Ramos (cell line): ENCODE data around the gene ZNF57.
"Not testable (repeated sequence)": the region's sequence is repeated elsewhere in the genome, so short reads cannot be mapped to it uniquely, and the experiment has no call there.

Experiments
- in situ Hi-C: fragments of 300-500 bp; cut with MboI; formaldehyde crosslinking; loops from one replicate; pipeline ENCODE4 v1.14.3; 2022; ENCODE audit warnings: low sequenced_read_pairs; ENCODE audit not compliant: unreplicated experiment

ZNF57 gene

GRCh38 chr19:2888731-2889224 lies 11.9 kb upstream of the ZNF57 start:
- in situ Hi-C loops: no loop called here

GRCh38 chr19:2890531-2890930 lies 10.2 kb upstream of the ZNF57 start:
- in situ Hi-C loops: not testable (repeated sequence)

- in situ Hi-C loops: no loop called here
Measured at GRCh38 chr19:2896694-2897093, 4.0 kb upstream of the ZNF57 start.

GRCh38 chr19:2902590-2903218 lies 2.0 kb downstream of the ZNF57 start:
- in situ Hi-C loops: no loop called here

- in situ Hi-C loops: not testable (repeated sequence)
Measured at GRCh38 chr19:2903326-2903725, 2.6 kb downstream of the ZNF57 start.

GRCh38 chr19:2905918-2906519 lies 5.3 kb downstream of the ZNF57 start:
- in situ Hi-C loops: no loop called here

GRCh38 chr19:2906631-2907195 lies 6.0 kb downstream of the ZNF57 start:
- in situ Hi-C loops: no loop called here

GRCh38 chr19:2912306-2912705 lies 11.6 kb downstream of the ZNF57 start:
- in situ Hi-C loops: no loop called here

- in situ Hi-C loops: no loop called here
Measured at GRCh38 chr19:2917275-2918184, 16.8 kb downstream of the ZNF57 start.

GRCh38 chr19:2922987-2923386 lies 22.3 kb downstream of the ZNF57 start:
- in situ Hi-C loops: no loop called here

GRCh38 chr19:2923510-2923909 lies 22.8 kb downstream of the ZNF57 start:
- in situ Hi-C loops: no loop called here

GRCh38 chr19:2926341-2927031 lies 25.8 kb downstream of the ZNF57 start:
- in situ Hi-C loops: no loop called here

GRCh38 chr19:2927032-2927430 lies 26.3 kb downstream of the ZNF57 start:
- in situ Hi-C loops: no loop called here

GRCh38 chr19:2933490-2933910 lies 32.8 kb downstream of the ZNF57 start:
- in situ Hi-C loops: no loop called here

GRCh38 chr19:2935863-2936262 lies 35.1 kb downstream of the ZNF57 start:
- in situ Hi-C loops: not testable (repeated sequence)

- in situ Hi-C loops: no loop called here
Measured at GRCh38 chr19:2942928-2943640, 42.4 kb downstream of the ZNF57 start.

GRCh38 chr19:2944403-2944774 lies 43.7 kb downstream of the ZNF57 start:
- in situ Hi-C loops: no loop called here

- in situ Hi-C loops: no loop called here
Measured at GRCh38 chr19:2944775-2945574, 44.2 kb downstream of the ZNF57 start, which contains the start of gene ZNF77. Gene ZNF77, minus strand, starts transcription at chr19:2944971. Its CDS starts 131 bp downstream, at chr19:2944840.
